Trophoblast cell (in vitro differentiated cells and primary cell): ENCODE results near the gene IFNK.

Source experiments
- DNase-seq, 2 donors: peaks; one replicate each; pipeline ENCODE4 v3.0.0-alpha.2; 2016
- H2AFZ ChIP-seq: 2 replicates; pipeline ENCODE4 v1.6.1; 2013; ENCODE audit warnings: low read length, moderate library complexity, mild to moderate bottlenecking; ENCODE audit not compliant: insufficient read depth, poor library complexity
- H2AK5ac ChIP-seq: 2 replicates; pipeline ENCODE4 v1.6.1; 2013; ENCODE audit warnings: mild to moderate bottlenecking, low read length
- H2BK120ac ChIP-seq: 2 replicates; pipeline ENCODE4 v1.6.1; 2013; ENCODE audit warnings: low read length, mild to moderate bottlenecking, moderate library complexity; ENCODE audit not compliant: insufficient read depth, poor library complexity
- H2BK12ac ChIP-seq: 2 replicates; pipeline ENCODE4 v1.6.1; 2013; ENCODE audit warnings: mild to moderate bottlenecking, low read length, moderate library complexity
- H2BK5ac ChIP-seq: 2 replicates; pipeline ENCODE4 v1.6.1; 2013; ENCODE audit warnings: low read length, low read depth, moderate library complexity, mild to moderate bottlenecking; ENCODE audit not compliant: poor library complexity
- H3K14ac ChIP-seq: 2 replicates; pipeline ENCODE4 v1.6.1; 2013; ENCODE audit warnings: mild to moderate bottlenecking, low read length
- H3K18ac ChIP-seq: 2 replicates; pipeline ENCODE4 v1.6.1; 2013; ENCODE audit warnings: mild to moderate bottlenecking, low read length
- H3K23ac ChIP-seq: 2 replicates; pipeline ENCODE4 v1.6.1; 2013; ENCODE audit warnings: low read length
- H3K27ac ChIP-seq: 2 replicates; pipeline ENCODE4 v1.5.1; 2013; ENCODE audit warnings: low read depth, mild to moderate bottlenecking, inconsistent platforms, low read length, moderate library complexity
- H3K27me3 ChIP-seq: 2 replicates; pipeline ENCODE4 v1.6.1; 2013; ENCODE audit warnings: inconsistent platforms, mild to moderate bottlenecking, low read length, moderate library complexity; ENCODE audit not compliant: insufficient read depth
- H3K36me3 ChIP-seq, 2 experiments: 1 replicate in 1 of 2; 2 replicates in 1 of 2; pipeline ENCODE4 v1.6.1; 2013; ENCODE audit warnings: low read length in 2 of 2, mild to moderate bottlenecking in 2 of 2, moderate library complexity in 1 of 2; ENCODE audit not compliant: insufficient read depth in 2 of 2, control insufficient read depth in 1 of 2
- H3K4ac ChIP-seq: 2 replicates; pipeline ENCODE4 v1.6.1; 2013; ENCODE audit warnings: low read depth, mild to moderate bottlenecking, low read length, moderate library complexity
- H3K4me1 ChIP-seq, 2 experiments: 1 replicate in 1 of 2; 2 replicates in 1 of 2; pipeline ENCODE4 v1.6.1; 2013; ENCODE audit warnings: low read length in 2 of 2, mild to moderate bottlenecking in 2 of 2, moderate library complexity in 1 of 2; ENCODE audit not compliant: insufficient read depth in 2 of 2, control insufficient read depth in 1 of 2
- H3K4me2 ChIP-seq: 2 replicates; pipeline ENCODE4 v1.6.1; 2013; ENCODE audit warnings: inconsistent platforms, mild to moderate bottlenecking, low read length, moderate library complexity
- H3K4me3 ChIP-seq: 2 replicates; pipeline ENCODE4 v1.5.1; 2013; ENCODE audit warnings: mild to moderate bottlenecking, low read depth, low read length, inconsistent platforms
- H3K79me1 ChIP-seq: one replicate; pipeline ENCODE4 v1.6.1; 2013; ENCODE audit warnings: low read length
- H3K79me2 ChIP-seq: 2 replicates; pipeline ENCODE4 v1.6.1; 2013; ENCODE audit warnings: low read length, mild to moderate bottlenecking; ENCODE audit not compliant: control insufficient read depth, insufficient read depth, poor library complexity
- H3K9ac ChIP-seq: 2 replicates; pipeline ENCODE4 v1.6.1; 2013; ENCODE audit warnings: mild to moderate bottlenecking, low read length
- H3K9me3 ChIP-seq: 2 replicates; pipeline ENCODE4 v1.6.1; 2013; ENCODE audit warnings: low read depth, mild to moderate bottlenecking, control low read depth, inconsistent platforms, low read length; ENCODE audit not compliant: insufficient read depth
- H4K12ac ChIP-seq: 2 replicates; pipeline ENCODE4 v1.6.1; 2013; ENCODE audit warnings: low read depth, mild to moderate bottlenecking, low read length, moderate library complexity
- H4K8ac ChIP-seq: 2 replicates; pipeline ENCODE4 v1.6.1; 2013; ENCODE audit warnings: low read depth, mild to moderate bottlenecking, low read length, moderate library complexity
- H4K91ac ChIP-seq: one replicate; pipeline ENCODE4 v1.6.1; 2013; ENCODE audit warnings: low read depth, mild to moderate bottlenecking, low read length, moderate library complexity
- WGBS: extraction: QIAGEN DNeasy Blood & Tissue Kit; methylation state at CpG from one replicate; pipeline ENCODE4 v1.1.7; 2013; ENCODE audit warnings: missing lambda C conversion rate; ENCODE audit not compliant: insufficient read length, insufficient coverage; ENCODE audit errors: extremely low coverage; 5-methylcytosine and 5-hydroxymethylcytosine counted together

Gene IFNK

DNA sequence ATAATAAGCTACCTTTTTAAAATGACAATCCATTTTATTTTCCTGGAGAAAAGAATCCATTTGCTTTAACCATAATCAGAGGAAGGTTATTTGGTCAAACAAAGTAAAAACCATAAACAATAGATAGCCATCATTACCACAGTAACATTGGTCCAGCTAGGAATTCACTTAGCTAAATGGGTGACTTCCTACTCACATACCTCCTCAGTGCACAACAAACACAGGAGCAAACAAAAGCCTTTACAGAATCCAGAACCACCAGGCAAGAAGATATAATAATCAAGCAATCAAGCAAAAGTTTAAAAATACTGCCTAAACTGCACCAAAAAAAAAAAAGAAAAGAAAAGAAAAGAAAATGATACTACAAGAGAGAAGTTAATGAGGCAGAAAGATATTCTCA is 949 bp upstream of the IFNK start:
- no peaks in the 10 kb centered on the region for H3K27me3 ChIP-seq
- no peaks in the 10 kb centered on the region for H3K79me2 ChIP-seq
- H3K14ac ChIP-seq, result no peak overlapping the region
- H3K79me1 ChIP-seq, result peaks cover 6% of the 10 kb centered on the region
- H2BK12ac ChIP-seq, result no peak overlapping the region
- no peak overlapping the region for H2AFZ ChIP-seq
- no peak overlapping the region for H4K8ac ChIP-seq
- no peak overlapping the region for H3K9ac ChIP-seq
- H3K4ac ChIP-seq, result no peak overlapping the region
- no peak overlapping the region for H2BK120ac ChIP-seq
- H3K9me3 ChIP-seq, result no peaks in the 10 kb centered on the region
- no peak overlapping the region for H2BK5ac ChIP-seq
- H2AK5ac ChIP-seq, result no peak overlapping the region
- H3K23ac ChIP-seq, result no peak overlapping the region
- peaks cover 0 to 1% of the 10 kb centered on the region in 2 experiments for H3K36me3 ChIP-seq
- H3K4me1 ChIP-seq, result peaks cover 5 to 17% of the 10 kb centered on the region in 2 experiments
- H3K27ac ChIP-seq, result no peak overlapping the region
- no peak for DNase-seq
- H4K12ac ChIP-seq, result no peak overlapping the region
- no peak overlapping the region for H3K4me2 ChIP-seq
- no peak overlapping the region for H3K4me3 ChIP-seq
- no peak overlapping the region for H4K91ac ChIP-seq
- no peak overlapping the region for H3K18ac ChIP-seq

GRCh38 chr9:27527702-27528075 is 3.6 kb downstream of the IFNK start:
- H3K9ac ChIP-seq, result no peak overlapping the region
- H2AFZ ChIP-seq, result no peak overlapping the region
- peaks cover 20% of the 10 kb centered on the region for H3K79me1 ChIP-seq
- H4K12ac ChIP-seq, result no peak overlapping the region
- H3K4ac ChIP-seq, result peak overlapping the region; percentile 47
- H3K27ac ChIP-seq, result peak overlapping the region; percentile 89
- no peak for DNase-seq
- H2BK120ac ChIP-seq, result no peak overlapping the region
- no CpG with 5 or more reads among the region's 8 CpGs for WGBS
- peak overlapping the region; percentile 11 for H2BK5ac ChIP-seq
- peak overlapping the region; percentile 25 for H4K8ac ChIP-seq
- H3K4me2 ChIP-seq, result peak overlapping the region; percentile 98
- no peak overlapping the region for H4K91ac ChIP-seq
- no peaks in the 10 kb centered on the region for H3K9me3 ChIP-seq
- H3K4me3 ChIP-seq, result peak overlapping the region; percentile 69
- H3K27me3 ChIP-seq, result no peaks in the 10 kb centered on the region
- H3K18ac ChIP-seq, result peak overlapping the region; percentile 4
- no peak overlapping the region for H3K14ac ChIP-seq
- no peak overlapping the region for H2BK12ac ChIP-seq
- H3K79me2 ChIP-seq, result peaks cover 9% of the 10 kb centered on the region
- no peak overlapping the region for H3K23ac ChIP-seq
- H3K4me1 ChIP-seq, result peaks cover 2 to 12% of the 10 kb centered on the region in 2 experiments
- no peak overlapping the region for H2AK5ac ChIP-seq
- no peaks in the 10 kb centered on the region for H3K36me3 ChIP-seq

DNA sequence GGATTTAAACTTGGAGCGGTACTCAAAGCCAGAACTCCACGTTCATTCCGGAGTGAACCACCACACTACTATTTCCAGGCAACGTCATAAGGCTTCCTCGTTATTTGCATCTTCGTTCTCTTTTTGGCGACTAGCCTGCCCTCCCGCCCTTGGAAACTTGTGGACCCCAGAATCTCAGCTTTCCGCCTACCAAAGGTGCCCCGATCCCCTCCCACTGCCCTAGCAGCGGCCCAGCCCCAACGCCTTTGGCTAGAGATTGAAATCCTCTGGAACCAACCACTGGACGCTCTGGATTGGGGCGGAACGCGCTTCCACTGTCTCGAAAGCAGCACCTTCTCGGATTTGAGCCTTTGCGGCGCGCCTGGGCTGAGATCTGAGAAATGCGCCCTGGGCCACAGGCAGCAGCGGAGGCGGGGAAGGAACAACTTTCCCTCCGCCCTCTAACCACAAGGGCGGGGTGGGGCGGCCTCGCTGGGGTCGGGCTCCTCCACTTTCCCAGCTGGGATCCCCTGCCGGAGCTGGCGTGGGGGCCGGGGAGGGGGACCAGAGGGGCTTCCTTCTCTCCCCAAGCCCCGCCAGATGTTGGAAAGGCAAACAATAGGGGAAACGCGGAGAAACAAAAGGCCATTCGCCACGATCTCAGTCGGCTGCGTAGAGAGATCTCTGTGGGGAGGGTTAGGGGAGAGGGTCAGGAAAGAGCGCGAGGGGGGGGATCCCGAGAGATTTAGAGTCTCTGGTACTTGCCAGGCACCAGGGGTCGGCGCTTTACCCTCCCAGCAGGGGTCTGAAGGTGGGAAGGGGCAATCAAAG is 4.2 kb downstream of the IFNK start:
- H3K4me2 ChIP-seq, result peak overlapping the region; percentile 98
- H3K79me2 ChIP-seq, result peaks cover 9% of the 10 kb centered on the region
- H3K4me1 ChIP-seq, result peaks cover 2 to 12% of the 10 kb centered on the region in 2 experiments
- H3K79me1 ChIP-seq, result peaks cover 20% of the 10 kb centered on the region
- peak overlapping the region; percentile 92 for H3K14ac ChIP-seq
- peak overlapping the region; percentile 90 for H4K91ac ChIP-seq
- peak overlapping the region; percentile 94 for H3K18ac ChIP-seq
- H4K12ac ChIP-seq, result peak overlapping the region; percentile 92
- peak overlapping the region; percentile 80 for H2BK5ac ChIP-seq
- no peak overlapping the region for H3K23ac ChIP-seq
- peak overlapping the region; percentile 91 for H3K4me3 ChIP-seq
- H3K27ac ChIP-seq, result peak overlapping the region; percentile 89
- no peaks in the 10 kb centered on the region for H3K9me3 ChIP-seq
- H3K27me3 ChIP-seq, result no peaks in the 10 kb centered on the region
- no peaks in the 10 kb centered on the region for H3K36me3 ChIP-seq
- peak overlapping the region; percentile 46 for H2AFZ ChIP-seq
- peak overlapping the region; percentile 82 for H2BK12ac ChIP-seq
- H2BK120ac ChIP-seq, result peak overlapping the region; percentile 95
- WGBS, result no CpG with 5 or more reads among the region's 44 CpGs
- peak; percentile 89 to 94 for DNase-seq
- H3K4ac ChIP-seq, result peak overlapping the region; percentile 91
- H2AK5ac ChIP-seq, result no peak overlapping the region
- peak overlapping the region; percentile 52 for H4K8ac ChIP-seq
- H3K9ac ChIP-seq, result peak overlapping the region; percentile 87

- H2BK12ac ChIP-seq, result peak overlapping the region; percentile 82
- DNase-seq, result peak; percentile 84 to 85
- no peaks in the 10 kb centered on the region for H3K36me3 ChIP-seq
- H3K23ac ChIP-seq, result no peak overlapping the region
- peak overlapping the region; percentile 91 for H3K4me3 ChIP-seq
- no CpG with 5 or more reads among the region's 25 CpGs for WGBS
- H2AFZ ChIP-seq, result peak overlapping the region; percentile 35
- H2AK5ac ChIP-seq, result peak overlapping the region; percentile 70
- peak overlapping the region; percentile 92 for H4K12ac ChIP-seq
- no peaks in the 10 kb centered on the region for H3K9me3 ChIP-seq
- H2BK5ac ChIP-seq, result peak overlapping the region; percentile 80
- H3K9ac ChIP-seq, result peak overlapping the region; percentile 87
- H3K4ac ChIP-seq, result peak overlapping the region; percentile 91
- no peaks in the 10 kb centered on the region for H3K27me3 ChIP-seq
- H3K79me1 ChIP-seq, result peaks cover 20% of the 10 kb centered on the region
- H3K4me2 ChIP-seq, result peak overlapping the region; percentile 98
- H3K27ac ChIP-seq, result peak overlapping the region; percentile 89
- H4K8ac ChIP-seq, result peak overlapping the region; percentile 52
- peak overlapping the region; percentile 90 for H4K91ac ChIP-seq
- H3K4me1 ChIP-seq, result peaks cover 2 to 12% of the 10 kb centered on the region in 2 experiments
- peak overlapping the region; percentile 94 for H3K18ac ChIP-seq
- H2BK120ac ChIP-seq, result peak overlapping the region; percentile 95
- peaks cover 9% of the 10 kb centered on the region for H3K79me2 ChIP-seq
- H3K14ac ChIP-seq, result peak overlapping the region; percentile 92
These were observed 4.8 kb downstream of the IFNK start for GRCh38 chr9:27528886-27529315.
